RPMI8226 (cell line): ENCODE results near the gene DNAH9.

Source experiments
- DNase-seq: peaks from one replicate; pipeline ENCODE4 v3.0.0-alpha.2; 2015

DNAH9 gene

GRCh38 chr17:11598274-11599221 is at the start of gene DNAH9:
Gene DNAH9 (plus strand): TSS chr17:11598470. CDS start chr17:11598499, 29 bp downstream.
- no peak for DNase-seq

DNA sequence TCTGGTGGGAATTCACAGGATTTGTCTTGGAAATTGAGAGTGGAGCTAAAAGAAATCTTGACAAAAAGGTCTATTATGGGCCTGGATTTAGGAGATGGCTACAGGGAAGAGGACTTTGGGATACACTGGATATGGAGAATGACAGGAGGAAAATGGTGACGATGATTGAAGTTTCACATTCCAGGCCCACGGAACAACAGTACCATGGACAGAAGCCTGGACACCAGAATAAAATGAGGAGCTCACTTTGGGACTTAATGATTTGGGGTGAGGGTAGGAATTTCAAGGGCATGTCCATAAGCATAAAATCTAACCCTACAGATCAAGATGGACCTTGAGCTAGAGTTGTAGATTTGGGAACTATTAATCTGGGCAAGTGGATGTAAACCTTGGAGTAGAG is 47.8 kb upstream of the DNAH9 start:
- no peak for DNase-seq

DNA sequence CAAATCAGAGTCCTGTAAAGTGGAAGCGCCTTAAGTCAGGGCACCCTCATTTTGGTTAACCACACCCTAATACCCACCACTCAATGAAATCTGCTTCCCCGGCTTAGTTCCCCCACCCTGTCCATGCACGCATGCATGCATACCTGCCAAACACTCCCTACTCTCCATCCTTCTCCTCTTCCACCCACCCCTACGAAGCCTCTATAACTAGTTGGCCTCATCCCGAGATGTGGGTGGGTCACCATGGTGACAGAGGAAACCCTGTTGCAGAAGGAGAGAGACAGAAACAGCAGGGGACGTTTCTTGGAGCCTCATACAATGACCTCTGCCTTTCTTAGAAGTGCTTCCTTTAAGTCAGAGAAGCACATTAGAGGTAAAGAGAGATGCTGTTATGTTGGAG is 46.8 kb upstream of the DNAH9 start:
- DNase-seq, result no peak

- no peak for DNase-seq
Observed at GRCh38 chr17:11553135-11553534, 45.1 kb upstream of the DNAH9 start.

DNA sequence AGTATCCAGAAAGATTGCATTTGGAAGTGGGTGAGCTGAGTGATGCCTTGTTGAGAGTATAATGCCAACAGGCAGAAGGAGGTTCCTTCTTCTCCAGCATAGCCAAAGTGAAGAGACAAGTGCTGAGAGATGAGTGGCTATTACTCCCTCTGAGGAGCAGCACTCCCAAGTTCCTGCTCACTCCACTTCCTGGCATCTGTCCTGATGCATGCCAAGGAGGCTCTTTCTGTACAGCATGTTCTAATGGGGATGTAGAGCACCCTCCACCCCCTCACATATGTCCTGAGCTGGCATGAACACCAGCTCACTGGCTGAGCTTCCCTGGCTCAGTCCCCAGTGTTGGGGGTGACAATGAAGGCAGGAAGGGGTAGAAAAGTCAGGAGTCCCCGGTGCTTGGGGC is 44.2 kb upstream of the DNAH9 start:
- DNase-seq, result no peak

DNA sequence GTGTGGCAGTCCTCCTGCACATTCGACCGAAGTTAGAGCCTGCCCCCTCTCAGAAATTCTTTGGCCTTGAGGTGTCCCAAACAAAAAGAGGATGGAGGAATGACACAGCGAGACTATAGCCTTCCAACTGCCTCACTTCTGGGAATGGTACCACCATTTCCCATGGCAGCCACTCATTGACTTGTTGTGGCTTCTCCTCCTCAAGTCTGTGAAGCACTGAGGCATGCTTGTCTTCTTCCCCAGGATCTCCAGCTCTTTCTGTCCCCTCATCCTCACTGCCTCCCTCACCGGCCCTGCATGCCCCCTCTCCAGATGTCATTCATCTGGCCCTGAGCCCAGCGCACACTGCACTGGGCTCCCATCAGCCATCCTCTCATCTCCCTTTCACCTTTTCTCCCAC is 43.7 kb upstream of the DNAH9 start:
- no peak for DNase-seq

DNA sequence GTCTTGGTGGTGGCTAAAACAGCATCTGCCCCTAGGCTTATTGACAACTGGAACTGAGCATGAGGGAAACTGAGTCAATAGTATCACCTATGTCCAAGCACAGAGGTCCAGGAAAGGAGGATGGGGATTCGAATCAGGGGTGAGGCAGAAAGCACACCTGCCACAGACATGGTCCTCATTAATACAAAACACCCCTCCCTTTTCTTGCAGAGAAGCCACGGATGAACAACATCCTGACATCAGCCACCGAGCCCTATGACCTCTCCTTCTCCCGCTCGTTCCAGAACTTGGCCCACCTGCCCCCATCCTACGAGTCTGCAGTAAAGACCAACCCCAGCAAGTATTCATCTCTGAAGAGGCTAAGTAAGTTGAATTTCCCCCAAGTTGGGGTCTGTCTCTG is 42.7 kb upstream of the DNAH9 start:
- no peak for DNase-seq

DNA sequence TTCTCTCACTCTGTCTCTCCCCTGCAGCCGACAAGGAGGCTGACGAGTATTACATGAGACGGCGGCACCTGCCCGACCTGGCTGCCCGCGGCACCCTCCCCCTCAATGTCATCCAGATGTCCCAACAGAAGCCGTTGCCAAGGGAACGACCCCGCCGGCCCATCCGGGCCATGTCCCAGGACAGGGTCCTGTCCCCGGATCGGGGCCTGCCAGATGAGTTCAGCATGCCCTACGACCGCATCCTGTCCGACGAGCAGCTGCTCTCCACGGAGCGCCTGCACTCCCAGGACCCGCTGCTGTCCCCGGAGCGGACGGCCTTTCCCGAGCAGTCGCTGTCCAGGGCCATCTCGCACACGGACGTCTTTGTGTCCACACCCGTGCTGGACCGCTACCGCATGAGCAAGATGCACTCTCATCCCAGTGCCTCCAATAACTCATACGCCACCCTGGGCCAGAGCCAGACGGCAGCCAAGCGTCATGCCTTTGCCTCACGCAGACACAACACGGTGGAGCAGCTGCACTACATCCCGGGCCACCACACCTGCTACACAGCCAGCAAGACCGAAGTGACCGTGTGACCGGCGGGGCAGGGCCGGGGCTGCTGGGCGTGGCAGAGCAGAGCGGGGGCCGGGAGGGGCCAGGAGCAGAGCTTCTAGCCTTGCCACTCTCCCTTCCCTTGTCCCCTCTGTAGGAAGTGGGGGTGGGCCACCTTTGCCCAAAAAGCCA is 40.4 kb upstream of the DNAH9 start:
- DNase-seq, result no peak

GRCh38 chr17:11558681-11559234 is 39.5 kb upstream of the DNAH9 start:
- no peak for DNase-seq

DNA sequence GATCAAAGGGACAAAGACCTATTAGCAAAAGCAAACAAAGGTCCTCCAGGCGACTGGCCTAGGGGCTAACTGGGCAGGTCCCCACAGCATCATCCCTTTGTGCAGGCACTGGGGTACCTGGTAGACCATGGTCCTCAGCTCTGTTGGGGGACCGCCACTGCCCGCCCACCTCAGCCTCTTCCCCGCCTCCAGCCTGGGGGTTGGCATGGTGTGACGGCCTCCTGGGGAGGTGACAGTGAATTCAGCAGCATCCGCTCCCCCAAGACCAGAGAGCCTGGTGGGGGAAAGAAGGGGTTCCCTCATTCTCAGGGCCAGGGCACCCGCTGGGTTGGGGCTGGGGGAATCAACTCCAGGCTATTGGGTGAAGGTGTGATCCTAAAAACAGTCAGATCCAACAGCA is 38.7 kb upstream of the DNAH9 start:
- DNase-seq, result no peak

- DNase-seq, result no peak
Observed at GRCh38 chr17:11561281-11561680, 37.0 kb upstream of the DNAH9 start.

DNA sequence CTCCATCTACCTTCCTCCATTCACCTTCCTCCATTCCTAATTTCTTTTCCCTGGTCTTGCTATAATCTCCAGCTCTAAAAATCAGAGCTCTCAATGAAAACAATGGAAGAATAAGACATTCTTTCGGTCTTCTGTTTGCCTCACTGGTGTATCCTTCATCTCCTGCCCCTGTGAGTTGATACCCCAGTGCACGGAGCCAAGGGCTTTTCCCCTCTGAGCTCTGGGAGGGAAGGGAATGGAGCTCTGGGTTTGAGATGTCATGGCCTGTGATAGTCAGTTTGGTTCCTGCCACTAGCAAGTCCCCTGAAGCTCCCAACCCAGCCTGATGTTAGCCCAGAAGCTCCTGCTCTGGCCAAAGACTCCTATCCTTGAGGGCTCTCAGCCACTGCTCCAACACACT is 36.6 kb upstream of the DNAH9 start:
- DNase-seq, result no peak

DNA sequence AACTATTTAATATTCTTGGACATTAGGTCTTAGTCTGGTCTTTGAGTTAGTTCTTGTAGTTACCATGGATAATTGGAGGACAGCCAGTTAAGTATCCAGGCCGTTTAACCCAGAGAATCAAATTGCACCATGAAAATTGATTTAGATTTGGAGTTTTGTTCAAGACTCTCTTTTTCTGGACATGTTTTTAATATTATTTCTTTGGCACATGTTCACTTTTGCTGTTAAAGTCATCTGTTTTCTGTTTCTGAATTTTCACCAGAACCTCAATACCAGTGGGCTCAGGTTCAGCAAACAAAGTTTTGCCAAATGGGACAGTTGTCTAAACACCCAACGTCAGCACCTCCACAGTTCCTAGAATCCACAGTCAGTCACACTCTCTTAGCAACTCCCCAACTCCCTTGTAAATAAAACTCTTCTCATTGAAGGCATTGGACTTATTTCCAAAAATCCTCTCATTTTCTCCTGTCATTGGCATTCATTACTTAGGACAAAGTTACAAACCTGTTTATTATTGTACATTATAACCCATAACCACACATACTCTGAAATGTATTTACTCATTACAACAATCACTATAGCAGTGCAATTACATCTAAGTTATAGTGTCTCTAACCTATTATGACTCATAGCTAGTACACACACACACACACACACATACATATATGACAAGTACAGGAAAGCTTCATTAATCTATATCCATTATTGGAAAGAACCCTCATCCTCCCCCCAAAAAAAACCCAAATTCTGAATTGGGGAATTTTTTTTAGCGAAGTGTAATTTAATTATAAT is 33.5 kb upstream of the DNAH9 start:
- no peak for DNase-seq

DNA sequence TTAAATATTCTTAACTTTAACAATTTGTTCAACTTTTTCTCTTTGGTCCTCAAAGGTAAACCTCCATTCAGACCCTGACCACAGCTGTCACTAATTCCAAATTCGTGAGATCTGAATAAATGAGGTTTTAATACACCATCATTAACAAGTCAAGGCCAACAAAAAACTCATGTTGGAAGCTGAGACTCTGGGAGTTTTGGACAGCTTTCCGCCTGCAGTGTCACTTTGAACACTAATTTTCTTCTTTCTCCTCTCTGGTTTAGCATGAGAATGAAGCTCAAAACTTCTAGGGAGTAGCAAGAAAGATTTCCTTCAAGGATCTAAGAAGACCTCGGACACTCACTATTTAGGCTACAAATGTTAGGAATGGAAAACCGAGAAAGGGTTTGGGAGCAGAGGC is 32.7 kb upstream of the DNAH9 start:
- DNase-seq, result no peak

- DNase-seq, result no peak
Observed at GRCh38 chr17:11578998-11579397, 19.3 kb upstream of the DNAH9 start.

DNA sequence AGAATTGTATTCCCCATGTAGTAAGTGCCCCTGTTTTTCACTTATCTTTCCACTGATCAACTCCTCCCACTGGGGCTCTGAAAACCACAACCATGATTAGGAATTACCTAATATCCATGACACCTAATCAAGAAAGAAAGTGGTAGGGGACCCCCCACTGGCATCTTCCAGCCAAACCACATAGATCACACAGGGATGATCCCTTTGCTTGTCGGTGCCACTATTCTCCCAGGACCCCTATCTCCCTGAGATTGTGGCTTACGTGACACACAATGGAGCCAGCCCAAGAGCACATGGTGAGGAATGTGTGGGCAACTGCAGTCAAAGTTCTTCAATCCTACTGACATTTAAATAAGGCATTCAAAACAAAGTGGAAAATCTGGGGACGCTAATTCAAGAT is 17.6 kb upstream of the DNAH9 start:
- DNase-seq, result no peak

- DNase-seq, result no peak
Observed at GRCh38 chr17:11582217-11582616, 16.1 kb upstream of the DNAH9 start.

GRCh38 chr17:11583306-11583992 is 14.8 kb upstream of the DNAH9 start:
- DNase-seq, result no peak

GRCh38 chr17:11589716-11590115 is 8.6 kb upstream of the DNAH9 start:
- DNase-seq, result no peak

DNA sequence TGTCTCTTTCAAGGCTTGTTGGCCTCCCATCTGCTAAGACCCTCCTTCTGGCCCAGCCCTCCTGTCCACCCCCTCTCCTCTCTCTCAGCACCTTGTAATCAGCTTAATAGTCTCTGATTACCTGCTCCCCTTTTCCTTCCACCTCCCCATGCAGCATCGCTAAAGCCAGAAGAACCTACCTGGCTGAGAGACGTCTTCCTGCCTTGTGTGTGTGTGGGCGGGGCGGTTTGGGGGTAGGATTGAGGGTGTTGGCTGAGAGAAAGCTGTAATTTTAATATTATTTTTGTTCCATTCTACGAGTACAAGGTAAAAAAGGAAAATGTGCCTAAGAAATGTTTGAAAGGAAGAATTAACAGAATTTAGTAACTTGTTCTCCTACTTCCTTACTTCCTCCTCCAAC is 3.4 kb downstream of the DNAH9 start:
- DNase-seq, result no peak

GRCh38 chr17:11608396-11608795 is 10.1 kb downstream of the DNAH9 start:
- no peak for DNase-seq

DNA sequence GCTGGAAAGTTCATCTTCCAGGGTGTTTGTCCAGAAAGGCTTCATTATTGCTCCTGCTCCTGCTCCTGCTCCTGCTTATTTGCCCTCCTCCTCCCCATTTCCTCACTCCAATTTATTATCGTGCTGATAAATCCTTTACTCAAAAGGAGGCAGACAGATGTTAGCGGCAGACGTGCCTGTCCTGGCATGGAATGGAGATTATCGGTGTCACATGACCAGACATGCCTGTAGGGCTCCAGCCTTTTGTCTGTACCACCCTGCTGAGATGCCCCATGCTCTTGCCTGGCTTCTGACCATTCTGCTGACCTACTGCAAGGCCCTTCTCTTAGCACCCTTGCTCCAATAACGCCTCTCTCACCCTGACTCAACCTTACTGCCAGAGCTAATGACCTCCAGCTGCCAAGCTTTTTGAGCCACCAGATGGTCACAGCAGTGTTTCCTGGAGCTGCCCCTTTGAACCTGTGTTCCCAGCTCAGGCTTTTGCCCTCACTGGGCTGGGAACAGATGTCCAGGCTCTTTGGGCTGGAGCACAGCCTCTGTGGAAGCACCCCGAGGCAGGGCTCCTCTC is 12.8 kb downstream of the DNAH9 start:
- no peak for DNase-seq
